Spleen (tissue), 7 donors: ENCODE measurements around the gene RB1.

ENCODE experiments used
- CTCF ChIP-seq, 11 experiments: fragments of 200-600 bp in 7 of 11; fragments of 450-650 bp in 4 of 11; sonication (generic) in 4 of 11; IDR thresholded peaks in 8 of 11; conservative IDR thresholded peaks in 3 of 11; 1 replicate in 7 of 11; 2 replicates in 4 of 11; pipeline versions ENCODE4 v1.4.0 to v1.8.0; 2016 to 2021; ENCODE audit warnings: antibody characterized with exemption in 11 of 11, inconsistent platforms in 4 of 11, mild to moderate bottlenecking in 1 of 11
- POLR2A ChIP-seq, 3 donors: fragments of 450-650 bp; IDR thresholded peaks; one replicate each; pipeline ENCODE4 v1.5.1; 2017; ENCODE audit warnings: antibody characterized with exemption in 3 of 3, mild to moderate bottlenecking in 1 of 3
- POLR2AphosphoS5 ChIP-seq, 3 donors: sonication (generic); formaldehyde crosslinking; IDR thresholded peaks; one replicate each; pipeline ENCODE4 v1.5.1; 2017; ENCODE audit warnings: antibody characterized with exemption in 3 of 3
- donor health status: DM: no; HTN: no; CAD: no; lungs with moderate emphysema.
- donor health status: DM: no; HTN: no; CAD: no.
- donor health status: DM: no; HTN: no; CAD: no.

- TF ChIP-seq CTCF (IDR thresholded peaks at IDR 0.05 in 8 of 11, conservative IDR thresholded peaks at IDR 0.05 in 3 of 11), result no peak
- TF ChIP-seq POLR2A (IDR thresholded peaks at IDR 0.05), result no peak
- no peak for TF ChIP-seq POLR2AphosphoS5 (IDR thresholded peaks at IDR 0.05)
Observed at GRCh38 chr13:48434200-48434599, 130.6 kb downstream of the RB1 start.
